ENCODE data around the gene RBM12. TPM values are rescaled to one million over a fixed set of nuclear protein-coding genes. Genes with fewer than 3 reads are reported as not detected.
A peak's percentile ranks its signal among the peaks of the same experiment; 100 is the strongest.

RBM12 gene
- total RNA-seq, 1 experiment from 2014 or later = 125 TPM

GRCh38 chr20:35643045-35643444 lies 21.7 kb downstream of the RBM12 start:
- ATAC-seq = no peak
- Mint-ChIP-seq H3K27me3 (ENCODE audit: low read depth) (no peaks in the 10 kb centered on the region), H3K9me3 (no peaks in the 10 kb centered on the region), H3K4me3 (no peak overlapping the region), H3K4me1 (peaks cover 48% of the 10 kb centered on the region), H3K27ac (0 out of 2 replicates have a peak overlapping the region, but pooled peaks have one; percentile 14), H3K36me3 (peaks cover 2% of the 10 kb centered on the region; the same call in 1 of the 2 replicates)
- ChIA-PET POLR2A (no interaction called here), CTCF (interaction anchor here (0.5 to 2.1 kb wide), 2 partner anchors 24 to 75 kb away, joined by 3 to 8 read pairs; no protein-coding TSS in a partner anchor)
- no peak for DNase-seq (ENCODE audit: low spot score)
- TF ChIP-seq ZNF416 (CRISPR knock-in tag; IDR thresholded peaks at IDR 0.05) = no peak
- TF ChIP-seq PRRX2 (CRISPR knock-in tag; IDR thresholded peaks at IDR 0.05) = no peak
- TF ChIP-seq NFATC4 (CRISPR knock-in tag; IDR thresholded peaks at IDR 0.05) = no peak
- no peak for TF ChIP-seq FOXJ3 (CRISPR knock-in tag; IDR thresholded peaks at IDR 0.05; ENCODE audit: borderline replicate concordance)
- no peak for TF ChIP-seq OVOL2 (CRISPR knock-in tag; IDR thresholded peaks at IDR 0.05; ENCODE audit: borderline replicate concordance)
- TF ChIP-seq AR (CRISPR knock-in tag; IDR thresholded peaks at IDR 0.05) = no peak
- no peak for TF ChIP-seq ZMAT4 (CRISPR knock-in tag; IDR thresholded peaks at IDR 0.05)
- TF ChIP-seq SOX15 (CRISPR knock-in tag; IDR thresholded peaks at IDR 0.05) = no peak

- Mint-ChIP-seq H3K4me3 (no peak overlapping the region), H3K4me1 (peaks cover 48% of the 10 kb centered on the region), H3K27me3 (ENCODE audit: low read depth) (no peaks in the 10 kb centered on the region), H3K27ac (no peak overlapping the region), H3K9me3 (no peaks in the 10 kb centered on the region), H3K36me3 (no peaks in the 10 kb centered on the region)
- ChIA-PET POLR2A (no interaction called here), CTCF (interaction anchor here (1.4 to 2.1 kb wide), 3 partner anchors 13 to 313 kb away, joined by 3 to 8 read pairs (median 3); partner anchors contain the start of gene SCAND1)
- no peak for ATAC-seq
- TF ChIP-seq ZNF425 (CRISPR knock-in tag; conservative IDR thresholded peaks at IDR 0.05) = no peak
- TF ChIP-seq OVOL2 (CRISPR knock-in tag; IDR thresholded peaks at IDR 0.05; ENCODE audit: borderline replicate concordance) = no peak
- TF ChIP-seq SMAD4 (CRISPR knock-in tag; IDR thresholded peaks at IDR 0.05) = no peak
- no peak for TF ChIP-seq E2F4 (CRISPR knock-in tag; IDR thresholded peaks at IDR 0.05; ENCODE audit: borderline replicate concordance, low read depth)
- no peak for TF ChIP-seq TP53 (CRISPR knock-in tag; IDR thresholded peaks at IDR 0.05)
- TF ChIP-seq RELA (CRISPR knock-in tag; IDR thresholded peaks at IDR 0.05; ENCODE audit: borderline replicate concordance) = no peak
- no peak for TF ChIP-seq JUN (CRISPR knock-in tag; IDR thresholded peaks at IDR 0.05)
- no peak for TF ChIP-seq GTF2I (CRISPR knock-in tag; conservative IDR thresholded peaks at IDR 0.05)
- no peak for TF ChIP-seq ZNF396 (CRISPR knock-in tag; IDR thresholded peaks at IDR 0.05; ENCODE audit: borderline replicate concordance)
- no peak for TF ChIP-seq ZNF317 (CRISPR knock-in tag; IDR thresholded peaks at IDR 0.05; ENCODE audit: borderline replicate concordance, low read depth)
- DNase-seq (ENCODE audit: low spot score) = no peak
Observed at GRCh38 chr20:35641743-35642142, 23.0 kb downstream of the RBM12 start.

- Mint-ChIP-seq H3K36me3 (no peaks in the 10 kb centered on the region), H3K9me3 (no peaks in the 10 kb centered on the region), H3K27me3 (ENCODE audit: low read depth) (no peaks in the 10 kb centered on the region), H3K27ac (peak overlapping the region; percentile 19; the same call in 1 of the 2 replicates), H3K4me3 (no peak overlapping the region), H3K4me1 (peaks cover 48% of the 10 kb centered on the region)
- POLR2A ChIA-PET = no interaction called here
- CTCF ChIA-PET = interaction anchor here (1.5 kb wide), 1 partner anchor 314 kb away, joined by 3 read pairs; the partner anchor contains the start of gene SCAND1
- ATAC-seq (no peak), DNase-seq (ENCODE audit: low spot score) (no peak)
- TF ChIP-seq AR (CRISPR knock-in tag; IDR thresholded peaks at IDR 0.05) = no peak
- no peak for TF ChIP-seq HMGXB4 (CRISPR knock-in tag; IDR thresholded peaks at IDR 0.05)
- TF ChIP-seq ZNF512 (CRISPR knock-in tag; IDR thresholded peaks at IDR 0.05; ENCODE audit: borderline replicate concordance) = no peak
Observed at GRCh38 chr20:35640724-35641123, 24.0 kb downstream of the RBM12 start.
